Nephron (organoid): ENCODE data around the gene TULP4.
"Not testable (repeated sequence)": the region's sequence is repeated elsewhere in the genome, so short reads cannot be mapped to it uniquely, and the experiment has no call there.

ENCODE experiments used
- H3K27ac Mint-ChIP-seq, 3 experiments: 2 replicates each; pipeline ENCODE4 v1.8.0; 2020; ENCODE audit warnings: mixed read lengths in 3 of 3, mild to moderate bottlenecking in 2 of 3, moderate library complexity in 1 of 3
- H3K27me3 Mint-ChIP-seq: 2 replicates; pipeline ENCODE4 v1.8.0; 2021; ENCODE audit warnings: low read depth, mild to moderate bottlenecking, moderate library complexity, mixed read lengths
- H3K36me3 Mint-ChIP-seq: 2 replicates; pipeline ENCODE4 v1.8.0; 2020; ENCODE audit warnings: low read depth, mixed read lengths
- H3K4me1 Mint-ChIP-seq: 2 replicates; pipeline ENCODE4 v1.8.0; 2020; ENCODE audit warnings: mixed read lengths
- H3K4me3 Mint-ChIP-seq, 3 experiments: 2 replicates each; pipeline ENCODE4 v1.8.0; 2020; ENCODE audit warnings: mild to moderate bottlenecking in 3 of 3, mixed read lengths in 3 of 3, moderate library complexity in 2 of 3
- H3K9me3 Mint-ChIP-seq: 2 replicates; pipeline ENCODE4 v1.8.0; 2020; ENCODE audit warnings: mixed read lengths
- CTCF ChIP-seq, 3 experiments: fragments of 200-600 bp; sonication (generic); IDR thresholded peaks; one replicate each; pipeline ENCODE4 v1.5.0; 2021; ENCODE audit warnings: antibody characterized with exemption in 3 of 3; ENCODE audit not compliant: unreplicated experiment in 3 of 3

Gene TULP4

GRCh38 chr6:158468666-158469065, 156.4 kb downstream of the TULP4 start:
- peaks cover 34% of the 10 kb centered on the region for H3K4me1 Mint-ChIP-seq
- H3K4me3 Mint-ChIP-seq, result no peak overlapping the region
- TF ChIP-seq CTCF (IDR thresholded peaks at IDR 0.05; ENCODE audit: unreplicated experiment in 3 of 3), result no peak
- H3K27me3 Mint-ChIP-seq, result no peaks in the 10 kb centered on the region
- H3K9me3 Mint-ChIP-seq, result peaks cover 6% of the 10 kb centered on the region
- peaks cover 76% of the 10 kb centered on the region for H3K36me3 Mint-ChIP-seq
- peak overlapping the region in 2 of 3 experiments; percentile 58 to 73 for H3K27ac Mint-ChIP-seq

- not testable (repeated sequence) for H3K4me3 Mint-ChIP-seq, H3K9me3 Mint-ChIP-seq, H3K27me3 Mint-ChIP-seq
- Mint-ChIP-seq H3K4me1 (peaks cover 41% of the 10 kb centered on the region), H3K36me3 (peaks cover 63% of the 10 kb centered on the region), H3K27ac (peak overlapping the region in 1 of 3 experiments; percentile 69)
These were observed 157.8 kb downstream of the TULP4 start for GRCh38 chr6:158470023-158470422.

DNA sequence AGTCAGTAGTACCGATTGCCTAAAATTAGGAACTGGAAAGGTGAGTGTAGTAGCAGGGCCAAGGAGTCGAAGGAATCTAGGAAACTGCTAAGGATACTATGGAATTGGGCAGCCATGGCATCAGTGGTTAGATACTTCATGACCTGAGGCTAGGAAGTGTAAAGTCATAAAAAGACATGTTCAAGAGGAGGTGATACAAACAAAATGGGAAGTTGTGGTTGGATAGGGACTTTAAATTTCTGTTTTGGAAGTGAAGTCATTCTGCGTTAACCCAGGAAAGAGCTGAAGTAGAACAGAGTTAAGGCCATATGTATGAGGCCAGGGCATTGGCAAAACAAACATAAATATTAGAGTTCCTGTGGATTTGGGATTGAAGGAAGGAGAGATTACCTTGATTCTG, 159.1 kb downstream of the TULP4 start:
- Mint-ChIP-seq H3K4me1 (peaks cover 41% of the 10 kb centered on the region), H3K27ac (peak overlapping the region in 2 of 3 experiments; percentile 19 to 22), H3K27me3 (no peaks in the 10 kb centered on the region), H3K36me3 (peaks cover 52% of the 10 kb centered on the region), H3K9me3 (no peaks in the 10 kb centered on the region), H3K4me3 (no peak overlapping the region)
- TF ChIP-seq CTCF (IDR thresholded peaks at IDR 0.05; ENCODE audit: unreplicated experiment in 3 of 3), result no peak

- Mint-ChIP-seq H3K4me3 (no peak overlapping the region), H3K4me1 (peaks cover 44% of the 10 kb centered on the region), H3K27me3 (no peaks in the 10 kb centered on the region)
These were observed 160.2 kb downstream of the TULP4 start for GRCh38 chr6:158472447-158472846.

DNA sequence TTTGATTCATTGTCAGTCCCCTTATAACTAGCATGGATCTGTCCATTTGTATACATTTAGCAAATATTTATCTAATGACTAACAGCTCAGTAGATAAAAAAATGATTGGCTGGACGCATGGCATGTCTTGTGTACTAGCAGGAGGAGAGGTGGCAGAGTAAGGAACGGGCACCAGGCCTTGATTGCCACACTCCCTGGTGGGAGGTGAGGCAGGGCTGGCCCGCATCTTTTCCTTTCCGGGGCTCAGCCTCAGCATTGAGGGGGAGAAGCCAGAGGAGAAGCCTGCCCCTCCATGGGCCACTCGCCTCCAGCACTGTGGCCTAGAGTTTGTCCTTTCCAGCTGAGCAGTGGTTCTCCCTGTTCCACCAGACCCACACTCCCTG, 162.7 kb downstream of the TULP4 start:
- Mint-ChIP-seq H3K4me1 (peaks cover 40% of the 10 kb centered on the region), H3K27ac (peak overlapping the region; percentile 88 to 93 (median 89)), H3K36me3 (peaks cover 48% of the 10 kb centered on the region), H3K27me3 (no peaks in the 10 kb centered on the region), H3K9me3 (no peaks in the 10 kb centered on the region), H3K4me3 (peak overlapping the region in 1 of 3 experiments; percentile 14)
- no peak for TF ChIP-seq CTCF (IDR thresholded peaks at IDR 0.05; ENCODE audit: unreplicated experiment in 3 of 3)

More at GRCh38 chr6:158472447-158472846, 160.2 kb downstream of the TULP4 start:
- no peak for TF ChIP-seq CTCF (IDR thresholded peaks at IDR 0.05; ENCODE audit: unreplicated experiment in 3 of 3)
- Mint-ChIP-seq H3K27ac (peak overlapping the region; percentile 70 to 78 (median 70)), H3K9me3 (no peaks in the 10 kb centered on the region), H3K36me3 (peaks cover 52% of the 10 kb centered on the region)

DNA sequence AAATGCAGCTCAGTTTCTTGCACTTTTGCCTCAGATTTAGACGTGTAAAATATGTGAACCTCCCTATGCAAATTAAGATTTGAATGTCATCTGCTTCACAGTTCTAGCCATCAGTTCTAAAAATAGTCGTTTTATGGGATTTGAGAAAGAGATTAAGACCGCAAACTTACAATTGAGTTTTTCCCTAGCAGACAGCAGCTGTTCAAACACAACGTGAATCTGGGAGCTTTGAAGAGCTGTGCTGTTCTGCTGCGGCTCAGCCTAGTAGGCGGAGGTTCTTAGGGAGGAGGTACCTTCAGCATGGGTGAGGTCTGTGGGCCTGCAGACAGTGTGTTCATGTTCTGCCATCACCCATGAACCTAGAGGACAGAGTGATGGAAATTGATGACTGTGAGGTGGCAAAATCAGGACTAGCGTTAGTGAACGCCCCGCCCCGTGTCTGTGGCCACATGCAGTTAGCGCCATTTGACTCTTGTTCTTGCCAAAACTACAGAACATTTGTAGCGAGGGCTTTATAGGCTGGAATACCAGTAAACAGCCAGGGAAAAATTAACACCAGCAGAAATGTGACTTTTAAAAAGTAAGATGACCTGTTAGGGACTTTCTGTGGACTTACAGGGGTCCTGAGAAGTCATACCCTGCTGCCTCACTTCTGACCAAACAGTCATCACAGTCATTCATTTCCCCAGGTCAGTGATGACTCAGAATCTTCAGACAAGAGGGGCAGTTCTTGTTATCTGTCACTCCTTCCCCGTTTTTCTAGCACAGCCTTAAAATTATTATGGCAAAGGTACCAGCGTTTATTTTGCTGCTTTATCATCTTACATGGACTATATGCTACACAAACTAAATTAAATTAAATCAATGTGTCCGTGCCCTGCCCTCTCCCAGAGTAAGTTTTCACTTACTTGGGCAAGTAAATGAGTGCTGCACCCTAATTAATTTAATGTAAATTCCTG, 163.4 kb downstream of the TULP4 start:
- Mint-ChIP-seq H3K9me3 (no peaks in the 10 kb centered on the region), H3K4me3 (peak overlapping the region in 2 of 3 experiments; percentile 14 to 20), H3K4me1 (peaks cover 40% of the 10 kb centered on the region), H3K27me3 (no peaks in the 10 kb centered on the region), H3K27ac (peak overlapping the region; percentile 88 to 93 (median 89)), H3K36me3 (peaks cover 49% of the 10 kb centered on the region)
- TF ChIP-seq CTCF (IDR thresholded peaks at IDR 0.05; ENCODE audit: unreplicated experiment in 3 of 3), result no peak
